HepG2 (cell line): ENCODE measurements around the gene TUBB2B. TPM values are rescaled to one million over a fixed set of nuclear protein-coding genes. Genes with fewer than 3 reads are reported as not detected.

Experiments
- CENPBD1 ChIP-seq: sonication (generic); formaldehyde crosslinking; IDR thresholded peaks from 2 replicates; pipeline ENCODE4 v1.8.0; 2022; ENCODE audit warnings: missing genetic modification reagents, low read depth, mild to moderate bottlenecking, borderline replicate concordance
- CREB3 ChIP-seq: sonication (generic); formaldehyde crosslinking; IDR thresholded peaks from 2 replicates; pipeline ENCODE4 v1.5.0; 2020; ENCODE audit warnings: missing genetic modification reagents
- CSRNP1 ChIP-seq: sonication (generic); formaldehyde crosslinking; IDR thresholded peaks from 2 replicates; pipeline ENCODE4 v1.8.1; 2023; ENCODE audit warnings: mild to moderate bottlenecking, missing genetic modification reagents
- ETS1 ChIP-seq: sonication (generic); formaldehyde crosslinking; IDR thresholded peaks from 2 replicates; pipeline ENCODE4 v1.4.0; 2020; ENCODE audit warnings: missing genetic modification reagents
- FOXA3 ChIP-seq: IDR thresholded peaks from 2 replicates; pipeline ENCODE4 v1.6.1; 2016; ENCODE audit warnings: missing genetic modification reagents, missing compliant biosample characterization
- GABPB1 ChIP-seq: IDR thresholded peaks from 2 replicates; pipeline ENCODE4 v1.6.1; 2016; ENCODE audit warnings: mild to moderate bottlenecking, missing genetic modification reagents, moderate library complexity, missing compliant biosample characterization
- MEIS2 ChIP-seq: sonication (generic); formaldehyde crosslinking; IDR thresholded peaks from 2 replicates; pipeline ENCODE4 v1.9.0; 2021; ENCODE audit warnings: mild to moderate bottlenecking, missing genetic modification reagents
- PHF8 ChIP-seq: sonication (generic); formaldehyde crosslinking; IDR thresholded peaks from 2 replicates; pipeline ENCODE4 v1.5.0; 2020; ENCODE audit warnings: missing genetic modification reagents
- PITX1 ChIP-seq: sonication (generic); formaldehyde crosslinking; IDR thresholded peaks from 2 replicates; pipeline ENCODE4 v1.5.1; 2020; ENCODE audit warnings: mild to moderate bottlenecking, missing genetic modification reagents
- PRDM4 ChIP-seq: sonication (generic); formaldehyde crosslinking; IDR thresholded peaks from 2 replicates; pipeline ENCODE4 v1.9.0; 2021; ENCODE audit warnings: missing genetic modification reagents, borderline replicate concordance
- SOX5 ChIP-seq: IDR thresholded peaks from 2 replicates; pipeline ENCODE4 v1.6.1; 2016; ENCODE audit warnings: borderline replicate concordance
- TBX2 ChIP-seq: sonication (generic); formaldehyde crosslinking; IDR thresholded peaks from 2 replicates; pipeline ENCODE4 v1.5.0; 2020; ENCODE audit warnings: missing genetic modification reagents, mild to moderate bottlenecking, borderline replicate concordance
- WIZ ChIP-seq: sonication (generic); formaldehyde crosslinking; IDR thresholded peaks from 2 replicates; pipeline ENCODE4 v1.5.1; 2020; ENCODE audit warnings: mild to moderate bottlenecking, missing genetic modification reagents
- ZNF34 ChIP-seq: sonication (generic); formaldehyde crosslinking; IDR thresholded peaks from 2 replicates; pipeline ENCODE4 v1.4.0; 2020; ENCODE audit warnings: mild to moderate bottlenecking, missing genetic modification reagents, borderline replicate concordance
- ZNF691 ChIP-seq: sonication (generic); formaldehyde crosslinking; IDR thresholded peaks from 2 replicates; pipeline ENCODE4 v1.4.0; 2020; ENCODE audit warnings: missing genetic modification reagents, low read depth, mild to moderate bottlenecking, borderline replicate concordance
- ZNF710 ChIP-seq: sonication (generic); formaldehyde crosslinking; IDR thresholded peaks from 2 replicates; pipeline ENCODE4 v1.5.0; 2020; ENCODE audit warnings: mild to moderate bottlenecking, missing genetic modification reagents, borderline replicate concordance
- polyA plus RNA-seq, 8 experiments: library from polyadenylated mRNA; depleted of rRNA in 3 of 8; stranded (reverse) in 7 of 8; unstranded in 1 of 8; fragments of >200 nt; fragmentation: Illumina TruSeq in 4 of 8; extraction: Trizol in 4 of 8; gene quantifications; 2 replicates each; pipeline versions ENCODE4 v1.2.1 to v1.2.3, GENCODE V29; 2011 to 2016; ENCODE audit warnings: low read depth in 4 of 8, missing spikeins in 1 of 8, mixed read lengths in 1 of 8; ENCODE audit not compliant: insufficient read depth in 1 of 8
- total RNA-seq, 5 experiments: library from RNA; depleted of rRNA; stranded (reverse); fragments of >200 nt; fragmentation: Illumina TruSeq; extraction: Trizol; gene quantifications; 2 replicates each; pipeline ENCODE4 v1.2.3, GENCODE V29; 2016; ENCODE audit warnings: low read depth in 1 of 5

TUBB2B gene
- total and polyA plus RNA-seq, 2 of the 13 experiments (the other 11 are each of a cell fraction or from before 2014, with no cell fraction given) = 10.3 to 23.6 TPM

GRCh38 chr6:3228046-3228671 is 706 bp upstream of the TUBB2B start (continued):
- TF ChIP-seq ZNF710 (CRISPR knock-in tag) = no peak
- TF ChIP-seq ZNF691 (CRISPR knock-in tag) = no peak
- no peak for TF ChIP-seq MEIS2 (CRISPR knock-in tag)
- no peak for TF ChIP-seq ZNF34 (CRISPR knock-in tag)
- no peak for TF ChIP-seq PHF8 (CRISPR knock-in tag)
- TF ChIP-seq CSRNP1 (CRISPR knock-in tag) = 0 out of 2 replicates have a peak, but pooled peaks have one; percentile 23
- no peak for TF ChIP-seq PITX1
- no peak for TF ChIP-seq CENPBD1 (CRISPR knock-in tag)
- TF ChIP-seq PRDM4 (CRISPR knock-in tag) = no peak
- TF ChIP-seq WIZ (CRISPR knock-in tag) = no peak
- no peak for TF ChIP-seq FOXA3
- TF ChIP-seq GABPB1 (CRISPR knock-in tag) = 0 out of 2 replicates have a peak, but pooled peaks have one; percentile 23
- TF ChIP-seq TBX2 = 0 out of 2 replicates have a peak, but pooled peaks have one; percentile 29
- TF ChIP-seq CREB3 = no peak
- no peak for TF ChIP-seq ETS1
- TF ChIP-seq SOX5 (CRISPR knock-in tag) = no peak
